GM23338 (cell line): Measurements from ENCODE around the gene TFF1. TPM values are rescaled to one million over a fixed set of nuclear protein-coding genes. Genes with fewer than 3 reads are reported as not detected.

Experiments used
- ATAC-seq: fragments of 200-7000 bp; cut with Tn5 transposase; 3 replicates; pipeline ENCODE4 v1.9.1; 2020
- DNase-seq: peaks from one replicate; pipeline ENCODE4 v3.0.0-alpha.2; 2015; ENCODE audit warnings: low spot score
- H2AFZ ChIP-seq: fragments of 200-600 bp; sonication (generic); 2 replicates; pipeline ENCODE4 v1.8.0; 2016; ENCODE audit warnings: antibody characterized with exemption, mild to moderate bottlenecking, moderate library complexity
- H3F3A ChIP-seq: fragments of 200-600 bp; sonication (generic); replicated peaks from 2 replicates; pipeline ENCODE4 v1.8.0; 2017; ENCODE audit warnings: antibody characterized with exemption, mixed run types, low read depth
- H3K27ac ChIP-seq: fragments of 200-600 bp; sonication (generic); 2 replicates; pipeline ENCODE4 v1.6.1; 2016; ENCODE audit warnings: low read depth
- H3K27me3 ChIP-seq: fragments of 200-600 bp; sonication (generic); 2 replicates; pipeline ENCODE4 v1.8.0; 2016; ENCODE audit warnings: mild to moderate bottlenecking, mixed run types, moderate library complexity; ENCODE audit not compliant: insufficient read depth
- H3K36me3 ChIP-seq: fragments of 200-600 bp; sonication (generic); 2 replicates; pipeline ENCODE4 v1.8.0; 2016; ENCODE audit warnings: mild to moderate bottlenecking; ENCODE audit not compliant: insufficient read depth
- H3K4me1 ChIP-seq: fragments of 200-600 bp; sonication (generic); 2 replicates; pipeline ENCODE4 v1.8.0; 2016; ENCODE audit warnings: mild to moderate bottlenecking, moderate library complexity; ENCODE audit not compliant: insufficient read depth
- H3K4me2 ChIP-seq: fragments of 200-600 bp; sonication (generic); 2 replicates; pipeline ENCODE4 v1.7.1; 2017; ENCODE audit warnings: mixed run types
- H3K4me3 ChIP-seq: fragments of 200-600 bp; sonication (generic); 2 replicates; pipeline ENCODE4 v1.6.1; 2016; ENCODE audit warnings: mixed run types
- H3K79me2 ChIP-seq: fragments of 200-600 bp; sonication (generic); replicated peaks from 2 replicates; pipeline ENCODE4 v1.8.0; 2017; ENCODE audit warnings: mild to moderate bottlenecking; ENCODE audit not compliant: insufficient read depth
- H3K9me2 ChIP-seq: fragments of 200-600 bp; sonication (generic); 2 replicates; pipeline ENCODE4 v1.8.0; 2017; ENCODE audit not compliant: insufficient read depth
- H4K20me1 ChIP-seq: fragments of 200-600 bp; sonication (generic); replicated peaks from 2 replicates; pipeline ENCODE4 v1.8.0; 2017; ENCODE audit warnings: mild to moderate bottlenecking; ENCODE audit not compliant: insufficient read depth
- H3K27ac Mint-ChIP-seq: 2 replicates; pipeline ENCODE4 v1.8.0; 2020; ENCODE audit warnings: inconsistent platforms, mild to moderate bottlenecking, moderate library complexity, mixed read lengths
- H3K27me3 Mint-ChIP-seq: 3 replicates; pipeline ENCODE4 v1.8.0; 2022; ENCODE audit warnings: low read depth, mild to moderate bottlenecking, moderate library complexity, mixed read lengths, inconsistent platforms; ENCODE audit not compliant: insufficient read depth, poor library complexity
- H3K36me3 Mint-ChIP-seq: 3 replicates; pipeline ENCODE4 v1.8.0; 2021; ENCODE audit warnings: low read depth, mild to moderate bottlenecking, inconsistent platforms, moderate library complexity, mixed read lengths
- H3K4me1 Mint-ChIP-seq: 3 replicates; pipeline ENCODE4 v1.8.0; 2020; ENCODE audit warnings: mild to moderate bottlenecking, inconsistent platforms, mixed read lengths
- H3K4me3 Mint-ChIP-seq: 3 replicates; pipeline ENCODE4 v1.8.0; 2021; ENCODE audit warnings: moderate library complexity, mild to moderate bottlenecking, inconsistent platforms, mixed read lengths
- H3K9me3 Mint-ChIP-seq: 3 replicates; pipeline ENCODE4 v1.8.0; 2020; ENCODE audit warnings: moderate library complexity, mild to moderate bottlenecking, inconsistent platforms, mixed read lengths
- EZH2phosphoT487 ChIP-seq: fragments of 200-600 bp; sonication (generic); IDR thresholded peaks from one replicate; pipeline ENCODE4 v1.8.1; 2018; ENCODE audit warnings: antibody characterized with exemption; ENCODE audit not compliant: unreplicated experiment
- JUNB ChIP-seq: IDR thresholded peaks from one replicate; pipeline ENCODE4 v1.6.1; 2016; ENCODE audit warnings: antibody characterized with exemption; ENCODE audit not compliant: unreplicated experiment
- POLR2AphosphoS5 ChIP-seq: IDR thresholded peaks from 2 replicates; pipeline ENCODE4 v1.6.1; 2016; ENCODE audit warnings: antibody characterized with exemption, low read depth
- ZNF114 ChIP-seq: fragments of 250-450 bp; sonication (Bioruptor Pico); IDR thresholded peaks from 2 replicates; pipeline ENCODE4 v1.5.0; 2020; ENCODE audit warnings: mild to moderate bottlenecking, moderate library complexity
- ZNF331 ChIP-seq: fragments of 250-450 bp; sonication (Bioruptor Pico); IDR thresholded peaks from 2 replicates; pipeline ENCODE4 v1.5.0; 2020; ENCODE audit warnings: low read depth, mild to moderate bottlenecking, moderate library complexity
- polyA plus RNA-seq: library from polyadenylated mRNA; unstranded; fragments of >200 nt; fragmentation: Nextera tagmentation; extraction: Ambion mirVana; gene quantifications from 2 replicates; pipeline ENCODE4 v1.2.1, GENCODE V29; 2016
- total RNA-seq: library from RNA; depleted of rRNA; stranded (reverse); fragments of >200 nt; shearing (Covaris generic); gene quantifications from 2 replicates; pipeline ENCODE4 v1.2.3, GENCODE V29; 2014
- TF ChIP-seq, protein P1 (sequence below), 2 experiments: fragments of 200-600 bp in 1 of 2; sonication (generic) in 1 of 2; conservative IDR thresholded peaks; 2 replicates each; pipeline versions ENCODE4 v1.5.1 to v1.6.1; 2016 to 2017; ENCODE audit warnings: antibody characterized with exemption in 2 of 2, low read depth in 2 of 2, mild to moderate bottlenecking in 2 of 2, moderate library complexity in 1 of 2
- TF ChIP-seq, protein P2 (sequence below): IDR thresholded peaks from 2 replicates; pipeline ENCODE4 v1.6.1; 2016; ENCODE audit warnings: antibody characterized with exemption
- TF ChIP-seq, protein P3 (sequence below): IDR thresholded peaks from one replicate; pipeline ENCODE4 v1.6.1; 2018; ENCODE audit warnings: antibody characterized with exemption; ENCODE audit not compliant: unreplicated experiment

TFF1 gene
- total and polyA plus RNA-seq, 2 experiments from 2014 or later: not detected

DNA sequence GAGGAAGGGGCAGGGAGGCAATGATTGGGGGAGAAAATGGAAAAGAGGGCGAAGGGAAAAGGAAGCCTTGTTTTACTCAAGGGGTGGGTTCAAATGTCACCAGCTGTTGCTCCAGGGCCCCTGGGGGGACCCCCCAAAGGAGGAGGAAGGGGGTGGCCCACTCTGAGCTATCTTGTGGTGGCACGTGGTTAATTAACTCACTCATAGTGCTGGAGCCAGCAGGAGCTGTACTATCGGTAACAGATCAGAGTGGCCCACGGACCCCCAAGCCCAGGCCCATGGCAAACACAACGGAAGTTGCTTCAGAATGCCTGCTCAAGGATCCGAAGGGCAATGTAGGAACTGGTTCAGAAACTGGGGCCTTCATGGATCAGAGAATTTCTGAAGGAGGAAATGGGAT is 22.8 kb downstream of the TFF1 start:
- peaks cover 1% of the 10 kb centered on the region; the same call in 1 of the 3 replicates for H3K4me1 Mint-ChIP-seq
- no peak for DNase-seq
- TF ChIP-seq, protein P1, sequence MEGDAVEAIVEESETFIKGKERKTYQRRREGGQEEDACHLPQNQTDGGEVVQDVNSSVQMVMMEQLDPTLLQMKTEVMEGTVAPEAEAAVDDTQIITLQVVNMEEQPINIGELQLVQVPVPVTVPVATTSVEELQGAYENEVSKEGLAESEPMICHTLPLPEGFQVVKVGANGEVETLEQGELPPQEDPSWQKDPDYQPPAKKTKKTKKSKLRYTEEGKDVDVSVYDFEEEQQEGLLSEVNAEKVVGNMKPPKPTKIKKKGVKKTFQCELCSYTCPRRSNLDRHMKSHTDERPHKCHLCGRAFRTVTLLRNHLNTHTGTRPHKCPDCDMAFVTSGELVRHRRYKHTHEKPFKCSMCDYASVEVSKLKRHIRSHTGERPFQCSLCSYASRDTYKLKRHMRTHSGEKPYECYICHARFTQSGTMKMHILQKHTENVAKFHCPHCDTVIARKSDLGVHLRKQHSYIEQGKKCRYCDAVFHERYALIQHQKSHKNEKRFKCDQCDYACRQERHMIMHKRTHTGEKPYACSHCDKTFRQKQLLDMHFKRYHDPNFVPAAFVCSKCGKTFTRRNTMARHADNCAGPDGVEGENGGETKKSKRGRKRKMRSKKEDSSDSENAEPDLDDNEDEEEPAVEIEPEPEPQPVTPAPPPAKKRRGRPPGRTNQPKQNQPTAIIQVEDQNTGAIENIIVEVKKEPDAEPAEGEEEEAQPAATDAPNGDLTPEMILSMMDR (conservative IDR thresholded peaks at IDR 0.05; ENCODE audit: low read depth in 2 of 2): no peak
- TF ChIP-seq, protein P2, sequence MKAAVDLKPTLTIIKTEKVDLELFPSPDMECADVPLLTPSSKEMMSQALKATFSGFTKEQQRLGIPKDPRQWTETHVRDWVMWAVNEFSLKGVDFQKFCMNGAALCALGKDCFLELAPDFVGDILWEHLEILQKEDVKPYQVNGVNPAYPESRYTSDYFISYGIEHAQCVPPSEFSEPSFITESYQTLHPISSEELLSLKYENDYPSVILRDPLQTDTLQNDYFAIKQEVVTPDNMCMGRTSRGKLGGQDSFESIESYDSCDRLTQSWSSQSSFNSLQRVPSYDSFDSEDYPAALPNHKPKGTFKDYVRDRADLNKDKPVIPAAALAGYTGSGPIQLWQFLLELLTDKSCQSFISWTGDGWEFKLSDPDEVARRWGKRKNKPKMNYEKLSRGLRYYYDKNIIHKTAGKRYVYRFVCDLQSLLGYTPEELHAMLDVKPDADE: no peak
- TF ChIP-seq POLR2AphosphoS5: no peak
- TF ChIP-seq ZNF331 (CRISPR knock-in tag): no peak
- no peak for TF ChIP-seq EZH2phosphoT487
- TF ChIP-seq, protein P3, sequence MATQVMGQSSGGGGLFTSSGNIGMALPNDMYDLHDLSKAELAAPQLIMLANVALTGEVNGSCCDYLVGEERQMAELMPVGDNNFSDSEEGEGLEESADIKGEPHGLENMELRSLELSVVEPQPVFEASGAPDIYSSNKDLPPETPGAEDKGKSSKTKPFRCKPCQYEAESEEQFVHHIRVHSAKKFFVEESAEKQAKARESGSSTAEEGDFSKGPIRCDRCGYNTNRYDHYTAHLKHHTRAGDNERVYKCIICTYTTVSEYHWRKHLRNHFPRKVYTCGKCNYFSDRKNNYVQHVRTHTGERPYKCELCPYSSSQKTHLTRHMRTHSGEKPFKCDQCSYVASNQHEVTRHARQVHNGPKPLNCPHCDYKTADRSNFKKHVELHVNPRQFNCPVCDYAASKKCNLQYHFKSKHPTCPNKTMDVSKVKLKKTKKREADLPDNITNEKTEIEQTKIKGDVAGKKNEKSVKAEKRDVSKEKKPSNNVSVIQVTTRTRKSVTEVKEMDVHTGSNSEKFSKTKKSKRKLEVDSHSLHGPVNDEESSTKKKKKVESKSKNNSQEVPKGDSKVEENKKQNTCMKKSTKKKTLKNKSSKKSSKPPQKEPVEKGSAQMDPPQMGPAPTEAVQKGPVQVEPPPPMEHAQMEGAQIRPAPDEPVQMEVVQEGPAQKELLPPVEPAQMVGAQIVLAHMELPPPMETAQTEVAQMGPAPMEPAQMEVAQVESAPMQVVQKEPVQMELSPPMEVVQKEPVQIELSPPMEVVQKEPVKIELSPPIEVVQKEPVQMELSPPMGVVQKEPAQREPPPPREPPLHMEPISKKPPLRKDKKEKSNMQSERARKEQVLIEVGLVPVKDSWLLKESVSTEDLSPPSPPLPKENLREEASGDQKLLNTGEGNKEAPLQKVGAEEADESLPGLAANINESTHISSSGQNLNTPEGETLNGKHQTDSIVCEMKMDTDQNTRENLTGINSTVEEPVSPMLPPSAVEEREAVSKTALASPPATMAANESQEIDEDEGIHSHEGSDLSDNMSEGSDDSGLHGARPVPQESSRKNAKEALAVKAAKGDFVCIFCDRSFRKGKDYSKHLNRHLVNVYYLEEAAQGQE: no peak

DNA sequence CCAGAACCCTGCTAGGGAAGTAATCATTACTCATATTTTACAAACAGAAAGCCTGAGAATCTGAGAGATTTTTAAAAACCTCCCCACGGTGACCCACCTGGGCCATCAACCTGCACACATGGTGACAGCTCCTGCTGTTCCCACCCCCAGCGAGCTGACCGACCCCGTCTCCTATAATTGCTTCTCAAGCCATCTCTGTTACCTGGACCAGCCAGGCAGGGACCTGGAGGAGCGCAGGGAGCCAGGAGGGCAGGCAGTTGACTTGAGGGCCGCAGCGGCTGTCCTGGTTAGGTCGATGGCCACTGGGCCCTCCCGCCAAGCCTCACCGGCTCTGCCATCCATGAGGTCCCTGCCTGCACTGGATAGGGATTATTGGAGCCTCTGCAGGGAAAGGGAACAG is 23.2 kb downstream of the TFF1 start:
- no peak for DNase-seq
- Mint-ChIP-seq H3K27me3 (peaks cover 15% of the 10 kb centered on the region), H3K4me1 (peaks cover 6% of the 10 kb centered on the region; the same call in 2 of the 3 replicates)
- TF ChIP-seq EZH2phosphoT487 (no peak), ZNF114 (CRISPR knock-in tag) (no peak), POLR2AphosphoS5 (no peak), JUNB (no peak)
- TF ChIP-seq, protein P3: no peak
- TF ChIP-seq, protein P1 (conservative IDR thresholded peaks at IDR 0.05; ENCODE audit: low read depth in 2 of 2): no peak

More for the DNA sequence above, 22.8 kb downstream of the TFF1 start:
- no peaks in the 10 kb centered on the region for H3K36me3 Mint-ChIP-seq
- Histone ChIP-seq H3K9me2 (no peaks in the 10 kb centered on the region), H3K79me2 (no peaks in the 10 kb centered on the region), H2AFZ (no peak overlapping the region), H3K4me3 (no peak overlapping the region), H4K20me1 (no peaks in the 10 kb centered on the region), H3K27ac (no peak overlapping the region), H3K36me3 (no peaks in the 10 kb centered on the region), H3F3A (no peaks in the 10 kb centered on the region), H3K4me1 (no peaks in the 10 kb centered on the region), H3K4me2 (no peak overlapping the region), H3K27me3 (no peaks in the 10 kb centered on the region)
- no peaks in the 10 kb centered on the region for H3K9me3 Mint-ChIP-seq
- no peak for ATAC-seq
- no peak overlapping the region for H3K27ac Mint-ChIP-seq
- H3K4me3 Mint-ChIP-seq: no peak overlapping the region
- peaks cover 15% of the 10 kb centered on the region for H3K27me3 Mint-ChIP-seq

More for the DNA sequence above, 23.2 kb downstream of the TFF1 start:
- H3K27me3 ChIP-seq: no peaks in the 10 kb centered on the region
- no peaks in the 10 kb centered on the region for H3K36me3 ChIP-seq
- H3K27ac Mint-ChIP-seq: no peak overlapping the region
- H3K36me3 Mint-ChIP-seq: no peaks in the 10 kb centered on the region
- no peak overlapping the region for H3K4me3 Mint-ChIP-seq
- H3K9me2 ChIP-seq: no peaks in the 10 kb centered on the region
- no peak overlapping the region for H3K4me3 ChIP-seq
- no peaks in the 10 kb centered on the region for H3K4me1 ChIP-seq
- no peak overlapping the region for H2AFZ ChIP-seq
- H3K27ac ChIP-seq: no peak overlapping the region
- H3K4me2 ChIP-seq: no peak overlapping the region
- no peak for ATAC-seq
- H3K79me2 ChIP-seq: no peaks in the 10 kb centered on the region
- H4K20me1 ChIP-seq: no peaks in the 10 kb centered on the region
- no peaks in the 10 kb centered on the region for H3F3A ChIP-seq
- no peaks in the 10 kb centered on the region for H3K9me3 Mint-ChIP-seq
